ENCODE data around the gene IMPDH2.
"Not testable (repeated sequence)": the region's sequence is repeated elsewhere in the genome, so short reads cannot be mapped to it uniquely, and the experiment has no call there.

The IMPDH2 gene

DNA sequence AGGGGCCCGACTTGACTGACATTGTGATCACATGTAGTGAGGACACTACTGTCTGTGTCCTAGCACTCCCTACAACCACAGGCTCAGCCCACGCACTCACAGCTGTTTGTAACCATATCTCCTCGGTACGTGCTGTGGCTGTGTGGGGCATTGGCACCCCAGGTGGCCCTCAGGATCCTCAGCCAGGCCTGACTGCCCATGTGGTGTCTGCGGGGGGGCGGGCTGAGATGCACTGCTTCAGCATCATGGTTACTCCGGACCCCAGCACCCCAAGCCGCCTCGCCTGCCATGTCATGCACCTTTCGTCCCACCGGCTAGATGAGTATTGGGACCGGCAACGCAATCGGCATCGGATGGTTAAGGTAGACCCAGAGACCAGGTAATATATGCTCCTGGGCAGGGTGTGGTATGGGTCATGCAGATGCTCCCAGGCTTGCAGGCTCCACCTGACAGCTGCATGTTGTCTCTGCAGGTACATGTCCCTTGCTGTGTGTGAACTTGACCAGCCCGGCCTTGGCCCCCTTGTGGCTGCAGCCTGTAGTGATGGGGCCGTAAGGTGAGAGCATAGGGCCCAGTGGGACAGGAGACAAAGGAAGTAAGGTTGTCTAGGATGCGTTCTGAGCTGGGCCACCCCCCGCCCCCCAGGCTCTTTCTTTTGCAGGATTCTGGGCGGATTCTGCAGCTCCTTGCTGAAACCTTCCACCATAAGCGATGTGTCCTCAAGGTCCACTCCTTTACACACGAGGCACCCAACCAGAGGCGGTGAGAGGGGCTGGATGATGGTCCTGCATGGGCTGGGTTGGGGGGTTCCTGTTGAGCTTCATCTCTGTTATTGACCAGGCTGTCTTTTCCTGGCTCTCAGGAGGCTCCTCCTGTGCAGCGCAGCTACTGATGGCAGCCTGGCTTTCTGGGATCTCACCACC is 15.2 kb downstream of the IMPDH2 start:
- Histone ChIP-seq H3K4me1 (ENCODE audit: control insufficient read depth, insufficient read depth, low read length) (peaks cover 12% of the 10 kb centered on the region), H3K9ac (ENCODE audit: low read length) (no peak overlapping the region), H3K9me3 (ENCODE audit: control insufficient read depth, low read length) (no peaks in the 10 kb centered on the region), H3K36me3 (ENCODE audit: control insufficient read depth, insufficient read depth, low read length, severe bottlenecking) (peaks cover 27% of the 10 kb centered on the region), H3K27me3 (replicated peaks; ENCODE audit: control insufficient read depth, insufficient read depth, low read length) (no peaks in the 10 kb centered on the region), H3K4me3 (ENCODE audit: low read length) (no peak overlapping the region)
- DNase-seq (ENCODE audit: low read depth): no peak

DNA sequence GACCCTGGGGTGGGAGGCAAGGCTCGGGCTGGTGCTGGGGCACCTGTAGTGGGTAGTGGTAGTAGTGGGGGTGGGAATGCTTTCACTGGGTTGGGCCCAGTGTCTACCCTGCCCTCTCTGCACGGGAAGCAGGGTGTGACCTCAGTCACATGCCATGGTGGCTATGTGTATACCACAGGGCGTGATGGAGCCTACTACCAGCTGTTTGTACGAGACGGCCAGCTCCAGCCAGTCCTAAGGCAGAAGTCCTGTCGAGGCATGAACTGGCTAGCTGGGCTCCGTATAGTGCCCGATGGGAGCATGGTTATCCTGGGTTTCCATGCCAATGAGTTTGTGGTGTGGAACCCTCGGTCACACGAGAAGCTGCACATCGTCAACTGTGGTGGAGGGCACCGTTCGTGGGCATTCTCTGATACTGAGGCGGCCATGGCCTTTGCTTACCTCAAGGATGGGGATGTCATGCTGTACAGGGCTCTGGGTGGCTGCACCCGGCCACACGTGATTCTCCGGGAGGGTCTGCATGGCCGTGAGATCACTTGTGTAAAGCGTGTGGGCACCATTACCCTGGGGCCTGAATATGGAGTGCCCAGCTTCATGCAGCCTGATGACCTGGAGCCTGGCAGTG is 16.0 kb downstream of the IMPDH2 start:
- no peak overlapping the region for H3K4me3 ChIP-seq (ENCODE audit: low read length)
- DNase-seq (ENCODE audit: low read depth): no peak
- H3K9me3 ChIP-seq (ENCODE audit: control insufficient read depth, low read length): no peaks in the 10 kb centered on the region
- no peaks in the 10 kb centered on the region for H3K27me3 ChIP-seq (replicated peaks; ENCODE audit: control insufficient read depth, insufficient read depth, low read length)
- H3K4me1 ChIP-seq (ENCODE audit: control insufficient read depth, insufficient read depth, low read length): peaks cover 12% of the 10 kb centered on the region
- H3K36me3 ChIP-seq (ENCODE audit: control insufficient read depth, insufficient read depth, low read length, severe bottlenecking): peaks cover 27% of the 10 kb centered on the region
- H3K9ac ChIP-seq (ENCODE audit: low read length): no peak overlapping the region

DNA sequence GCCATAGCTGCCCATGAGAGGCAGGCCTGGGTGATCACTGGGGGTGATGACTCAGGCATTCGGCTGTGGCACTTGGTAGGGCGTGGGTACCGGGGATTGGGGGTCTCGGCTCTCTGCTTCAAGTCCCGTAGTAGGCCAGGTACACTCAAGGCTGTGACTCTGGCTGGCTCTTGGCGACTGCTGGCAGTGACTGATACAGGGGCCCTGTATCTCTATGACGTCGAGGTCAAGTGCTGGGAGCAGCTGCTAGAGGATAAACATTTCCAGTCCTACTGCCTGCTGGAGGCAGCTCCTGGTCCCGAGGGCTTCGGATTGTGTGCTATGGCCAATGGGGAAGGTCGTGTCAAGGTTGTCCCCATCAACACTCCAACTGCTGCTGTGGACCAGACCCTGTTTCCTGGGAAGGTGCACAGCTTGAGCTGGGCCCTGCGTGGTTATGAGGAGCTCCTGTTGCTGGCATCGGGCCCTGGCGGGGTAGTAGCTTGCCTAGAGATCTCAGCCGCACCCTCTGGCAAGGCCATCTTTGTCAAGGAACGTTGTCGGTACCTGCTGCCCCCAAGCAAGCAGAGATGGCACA is 16.7 kb downstream of the IMPDH2 start:
- H3K27me3 ChIP-seq (replicated peaks; ENCODE audit: control insufficient read depth, insufficient read depth, low read length): no peaks in the 10 kb centered on the region
- H3K9ac ChIP-seq (ENCODE audit: low read length): no peak overlapping the region
- no peak for DNase-seq (ENCODE audit: low read depth)
- H3K4me3 ChIP-seq (ENCODE audit: low read length): no peak overlapping the region
- no peaks in the 10 kb centered on the region for H3K9me3 ChIP-seq (ENCODE audit: control insufficient read depth, low read length)
- H3K36me3 ChIP-seq (ENCODE audit: control insufficient read depth, insufficient read depth, low read length, severe bottlenecking): peaks cover 27% of the 10 kb centered on the region
- H3K4me1 ChIP-seq (ENCODE audit: control insufficient read depth, insufficient read depth, low read length): peaks cover 12% of the 10 kb centered on the region

DNA sequence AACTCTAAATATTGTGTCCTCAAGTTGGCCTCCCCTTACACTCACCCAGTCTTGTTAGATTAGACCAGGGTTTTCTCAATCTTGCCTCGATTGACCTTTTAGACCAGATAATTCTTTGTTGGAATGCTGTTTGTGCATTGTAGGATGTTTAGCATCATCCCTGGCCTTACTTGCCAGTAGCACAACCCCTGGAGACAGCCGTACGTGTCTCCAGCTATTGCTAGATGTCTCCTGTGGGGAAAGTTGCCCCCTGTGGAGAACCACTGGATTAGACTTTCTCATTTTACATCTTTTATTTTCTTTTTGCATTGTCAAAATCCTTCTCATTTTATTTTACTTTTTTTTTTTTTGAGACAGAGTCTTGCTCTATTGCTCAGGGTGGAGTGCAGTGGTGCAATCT is 19.8 kb downstream of the IMPDH2 start:
- Histone ChIP-seq H3K27me3 (replicated peaks; ENCODE audit: control insufficient read depth, insufficient read depth, low read length) (no peaks in the 10 kb centered on the region), H3K36me3 (ENCODE audit: control insufficient read depth, insufficient read depth, low read length, severe bottlenecking) (peaks cover 8% of the 10 kb centered on the region), H3K9ac (ENCODE audit: low read length) (no peak overlapping the region), H3K9me3 (ENCODE audit: control insufficient read depth, low read length) (no peaks in the 10 kb centered on the region), H3K4me1 (ENCODE audit: control insufficient read depth, insufficient read depth, low read length) (peaks cover 18% of the 10 kb centered on the region), H3K4me3 (ENCODE audit: low read length) (no peak overlapping the region)
- no peak for DNase-seq (ENCODE audit: low read depth)

DNA sequence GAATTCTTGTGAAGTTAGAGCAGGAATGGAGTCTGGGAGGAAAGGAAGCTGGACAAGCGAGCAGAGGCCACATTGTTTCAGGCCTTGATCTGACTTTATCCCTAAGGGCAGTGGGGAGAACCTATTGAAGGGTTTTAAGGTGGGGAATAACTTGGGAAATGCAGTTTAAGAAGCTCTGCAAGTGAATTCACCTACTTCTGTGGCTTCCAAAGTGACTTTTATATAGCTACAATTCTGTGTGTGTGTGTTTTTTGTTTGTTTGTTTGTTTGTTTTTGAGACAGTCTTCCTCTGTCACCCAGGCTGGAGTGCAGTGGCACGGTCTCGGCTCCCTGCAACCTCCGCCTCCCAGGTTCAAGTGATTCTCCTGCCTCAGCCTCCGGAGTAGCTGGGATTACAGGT is 20.6 kb downstream of the IMPDH2 start:
- H3K36me3 ChIP-seq (ENCODE audit: control insufficient read depth, insufficient read depth, low read length, severe bottlenecking); DNase-seq (ENCODE audit: low read depth); H3K27me3 ChIP-seq (replicated peaks; ENCODE audit: control insufficient read depth, insufficient read depth, low read length); H3K9me3 ChIP-seq (ENCODE audit: control insufficient read depth, low read length): not testable (repeated sequence)
- Histone ChIP-seq H3K4me1 (ENCODE audit: control insufficient read depth, insufficient read depth, low read length) (peaks cover 18% of the 10 kb centered on the region), H3K9ac (ENCODE audit: low read length) (peak overlapping the region; percentile 75), H3K4me3 (ENCODE audit: low read length) (peak overlapping the region; percentile 92)

DNA sequence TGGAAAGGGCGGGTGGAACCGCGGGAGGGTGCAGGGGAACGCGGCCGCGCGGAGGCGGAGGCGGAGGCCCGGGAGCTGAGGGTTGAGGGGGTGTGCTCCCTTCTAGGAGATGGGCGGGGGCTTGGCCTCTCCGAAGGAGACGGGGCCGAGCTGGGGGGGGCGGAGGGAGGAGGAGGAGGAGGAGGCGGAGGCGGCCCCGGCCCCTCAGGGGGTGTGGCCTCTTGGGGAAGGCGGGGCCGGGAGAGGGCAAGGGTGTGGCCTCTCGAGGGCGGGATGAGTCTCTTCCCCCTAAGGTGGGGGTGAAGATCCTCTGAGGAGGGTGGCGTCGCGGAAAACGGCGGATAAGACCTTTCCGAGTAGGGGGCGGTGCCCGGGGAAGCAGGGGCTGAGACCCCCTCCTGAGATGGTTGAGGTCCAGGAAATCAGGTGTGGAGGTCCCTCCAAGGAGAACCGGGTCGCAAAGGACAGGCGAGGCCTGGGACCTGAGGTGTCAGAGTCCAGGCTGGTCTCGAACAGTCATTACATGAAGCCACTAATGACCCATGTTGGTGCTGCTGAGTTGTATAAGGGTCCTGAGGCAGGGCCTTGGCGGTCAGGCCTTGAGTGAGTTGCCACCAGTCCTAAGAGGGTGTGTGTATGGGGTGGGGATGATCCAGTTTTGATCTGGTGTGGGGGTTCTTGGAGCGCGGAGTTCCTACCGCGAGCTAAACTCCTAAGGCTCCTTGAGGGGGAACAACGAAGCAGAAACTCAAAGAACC is 21.2 kb downstream of the IMPDH2 start:
- Histone ChIP-seq H3K9me3 (ENCODE audit: control insufficient read depth, low read length) (no peaks in the 10 kb centered on the region), H3K27me3 (replicated peaks; ENCODE audit: control insufficient read depth, insufficient read depth, low read length) (no peaks in the 10 kb centered on the region), H3K36me3 (ENCODE audit: control insufficient read depth, insufficient read depth, low read length, severe bottlenecking) (peaks cover 5% of the 10 kb centered on the region), H3K4me3 (ENCODE audit: low read length) (peak overlapping the region; percentile 92), H3K9ac (ENCODE audit: low read length) (peak overlapping the region; percentile 95), H3K4me1 (ENCODE audit: control insufficient read depth, insufficient read depth, low read length) (peaks cover 18% of the 10 kb centered on the region)
- peak; percentile 94 for DNase-seq (ENCODE audit: low read depth)

DNA sequence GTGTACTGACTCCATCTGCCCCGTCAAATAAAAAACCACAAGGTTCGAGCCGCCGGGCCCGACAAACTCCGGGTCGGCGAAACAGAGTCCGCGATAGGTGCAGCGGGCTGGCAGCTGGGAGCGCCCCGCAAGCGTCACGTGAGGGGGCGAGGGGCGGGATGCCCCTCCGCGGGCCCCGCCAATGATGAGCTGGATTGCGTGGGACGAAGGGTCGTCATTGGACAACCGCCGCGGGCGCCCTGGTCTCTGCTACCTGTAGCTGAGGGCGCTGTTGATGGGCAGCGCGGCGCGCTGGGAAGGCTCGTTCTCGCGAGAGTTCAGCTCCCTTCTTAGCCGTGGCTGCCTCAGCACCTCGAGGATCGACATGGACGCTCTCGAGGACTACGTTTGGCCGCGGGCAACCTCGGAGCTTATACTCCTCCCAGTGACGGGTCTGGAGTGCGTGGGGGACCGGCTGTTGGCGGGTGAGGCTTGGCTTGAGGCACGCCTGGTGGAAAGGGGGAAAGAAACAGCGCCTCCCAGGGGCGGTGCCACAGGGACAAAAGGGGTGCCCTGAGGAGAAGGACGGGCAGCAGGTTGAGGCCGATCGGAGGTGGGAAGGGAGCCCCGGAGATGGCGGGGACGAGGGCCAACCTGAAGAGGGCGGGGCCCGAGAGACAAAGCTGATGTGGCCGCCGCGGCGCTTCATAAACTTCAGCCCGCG is 22.0 kb downstream of the IMPDH2 start, which contains the start of gene WDR6:
TSS of gene WDR6 (plus strand) at position 324 of the 703 bp plus-strand sequence. CDS start at position 365, 41 bp downstream.
- Histone ChIP-seq H3K9me3 (ENCODE audit: control insufficient read depth, low read length) (no peaks in the 10 kb centered on the region), H3K36me3 (ENCODE audit: control insufficient read depth, insufficient read depth, low read length, severe bottlenecking) (no peaks in the 10 kb centered on the region), H3K9ac (ENCODE audit: low read length) (peak within 1 kb of the TSS; percentile 95), H3K4me3 (ENCODE audit: low read length) (peak within 1 kb of the TSS; percentile 92), H3K4me1 (ENCODE audit: control insufficient read depth, insufficient read depth, low read length) (peaks cover 18% of the 10 kb centered on the region), H3K27me3 (replicated peaks; ENCODE audit: control insufficient read depth, insufficient read depth, low read length) (no peaks in the 10 kb centered on the region)
- DNase-seq (ENCODE audit: low read depth): peak; percentile 98

DNA sequence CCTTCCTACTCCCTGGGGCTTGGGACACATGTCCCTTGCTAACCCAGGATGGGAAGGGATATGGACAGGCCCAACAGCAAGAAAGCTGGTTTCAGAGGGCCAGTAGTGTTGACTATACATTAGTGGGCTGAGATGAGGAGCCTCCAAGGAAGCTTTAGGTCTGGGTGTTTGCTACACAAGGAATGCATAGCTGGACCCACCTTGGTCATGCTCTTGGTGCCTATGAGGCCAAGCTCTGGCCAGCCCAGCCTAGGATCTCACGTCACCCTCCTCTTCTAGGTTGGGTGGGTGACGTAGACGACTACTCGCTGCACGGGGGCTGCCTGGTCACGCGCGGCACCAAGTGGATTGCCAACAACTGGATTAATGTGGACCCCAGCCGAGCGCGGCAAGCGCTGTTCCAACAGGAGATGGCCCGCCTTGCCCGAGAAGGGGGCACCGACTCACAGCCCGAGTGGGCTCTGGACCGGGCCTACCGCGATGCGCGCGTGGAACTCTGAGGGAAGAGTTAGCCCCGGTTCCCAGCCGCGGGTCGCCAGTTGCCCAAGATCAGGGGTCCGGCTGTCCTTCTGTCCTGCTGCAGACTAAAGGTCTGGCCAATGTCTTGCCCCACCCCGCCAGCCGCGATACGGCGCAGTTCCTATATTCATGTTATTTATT is 22.7 kb downstream of the IMPDH2 start:
- H3K36me3 ChIP-seq (ENCODE audit: control insufficient read depth, insufficient read depth, low read length, severe bottlenecking): no peaks in the 10 kb centered on the region
- H3K9ac ChIP-seq (ENCODE audit: low read length): peak overlapping the region; percentile 95
- H3K4me3 ChIP-seq (ENCODE audit: low read length): peak overlapping the region; percentile 92
- DNase-seq (ENCODE audit: low read depth): peak; percentile 50
- H3K4me1 ChIP-seq (ENCODE audit: control insufficient read depth, insufficient read depth, low read length): peaks cover 18% of the 10 kb centered on the region
- no peaks in the 10 kb centered on the region for H3K27me3 ChIP-seq (replicated peaks; ENCODE audit: control insufficient read depth, insufficient read depth, low read length)
- no peaks in the 10 kb centered on the region for H3K9me3 ChIP-seq (ENCODE audit: control insufficient read depth, low read length)

DNA sequence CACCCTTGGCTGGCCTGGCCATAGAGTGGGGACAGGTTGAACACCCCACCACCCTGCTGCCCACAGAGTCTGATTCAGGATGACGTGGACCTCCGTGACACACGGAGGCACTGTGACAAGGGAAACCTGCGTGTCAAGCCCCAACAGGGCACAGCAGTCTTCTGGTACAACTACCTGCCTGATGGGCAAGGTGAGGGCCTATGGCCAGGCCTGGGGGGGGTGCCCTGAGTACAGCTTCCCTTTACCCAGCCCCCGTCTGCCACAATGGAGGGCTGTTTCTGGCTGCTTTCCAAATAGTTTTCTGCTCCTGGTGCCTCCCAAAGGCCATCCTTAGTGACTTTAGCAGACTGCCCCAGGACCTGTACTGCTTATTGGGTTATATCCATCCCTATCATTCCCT is 23.2 kb downstream of the IMPDH2 start:
- Histone ChIP-seq H3K9ac (ENCODE audit: low read length) (peak overlapping the region; percentile 95), H3K36me3 (ENCODE audit: control insufficient read depth, insufficient read depth, low read length, severe bottlenecking) (no peaks in the 10 kb centered on the region), H3K9me3 (ENCODE audit: control insufficient read depth, low read length) (no peaks in the 10 kb centered on the region), H3K4me1 (ENCODE audit: control insufficient read depth, insufficient read depth, low read length) (peaks cover 18% of the 10 kb centered on the region), H3K4me3 (ENCODE audit: low read length) (peak overlapping the region; percentile 92), H3K27me3 (replicated peaks; ENCODE audit: control insufficient read depth, insufficient read depth, low read length) (no peaks in the 10 kb centered on the region)
- no peak for DNase-seq (ENCODE audit: low read depth)

DNA sequence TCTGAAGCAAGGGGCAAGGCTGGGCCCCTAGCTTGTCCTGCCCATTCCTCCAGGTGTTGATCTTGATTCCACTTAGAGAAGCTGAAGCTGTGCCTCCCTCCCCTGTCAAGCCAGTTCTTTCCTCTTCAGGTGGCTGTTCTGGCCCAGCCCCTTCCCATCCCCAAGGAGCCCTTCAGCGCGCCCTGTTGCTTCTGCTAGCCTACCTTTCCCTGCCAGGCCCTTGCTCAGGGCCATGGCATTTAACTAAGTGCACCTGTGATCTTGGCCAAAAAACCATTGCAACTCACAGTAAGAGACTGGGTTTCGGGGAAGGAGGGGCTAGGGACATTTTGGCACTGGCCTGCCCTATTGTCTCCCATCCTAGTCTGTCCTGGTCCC is 23.9 kb downstream of the IMPDH2 start:
- H3K4me3 ChIP-seq (ENCODE audit: low read length): no peak overlapping the region
- H3K9me3 ChIP-seq (ENCODE audit: control insufficient read depth, low read length): no peaks in the 10 kb centered on the region
- H3K27me3 ChIP-seq (replicated peaks; ENCODE audit: control insufficient read depth, insufficient read depth, low read length): no peaks in the 10 kb centered on the region
- no peak overlapping the region for H3K9ac ChIP-seq (ENCODE audit: low read length)
- no peak for DNase-seq (ENCODE audit: low read depth)
- H3K36me3 ChIP-seq (ENCODE audit: control insufficient read depth, insufficient read depth, low read length, severe bottlenecking): no peaks in the 10 kb centered on the region
- H3K4me1 ChIP-seq (ENCODE audit: control insufficient read depth, insufficient read depth, low read length): peaks cover 18% of the 10 kb centered on the region

All from adipocyte (in vitro differentiated cells).